HuH-7 (cell line): ENCODE data around the gene ANAPC15.

Source experiments
- DNase-seq: peaks from one replicate; pipeline ENCODE4 v3.0.0; 2011; ENCODE audit warnings: low spot score

ANAPC15 gene

DNA sequence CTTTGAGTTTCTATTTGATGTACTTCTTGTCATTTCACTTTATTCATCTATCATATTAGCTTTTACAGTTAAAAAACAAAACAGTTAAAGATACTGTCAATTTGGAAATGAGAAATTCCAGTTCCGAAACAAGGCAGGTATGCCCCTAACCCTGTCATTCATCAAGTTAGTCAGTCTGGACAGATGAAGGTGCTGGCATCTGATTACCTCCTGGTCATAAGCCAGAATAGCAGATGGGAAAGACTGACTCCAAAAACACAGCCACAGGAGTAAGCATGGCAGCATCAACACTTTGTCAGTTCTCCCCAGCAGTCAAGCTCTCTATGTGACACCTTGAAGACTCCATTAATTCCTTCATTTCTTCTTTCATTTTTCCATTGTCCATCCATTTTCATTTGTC lies 27.5 kb downstream of the ANAPC15 start:
- DNase-seq = no peak

DNA sequence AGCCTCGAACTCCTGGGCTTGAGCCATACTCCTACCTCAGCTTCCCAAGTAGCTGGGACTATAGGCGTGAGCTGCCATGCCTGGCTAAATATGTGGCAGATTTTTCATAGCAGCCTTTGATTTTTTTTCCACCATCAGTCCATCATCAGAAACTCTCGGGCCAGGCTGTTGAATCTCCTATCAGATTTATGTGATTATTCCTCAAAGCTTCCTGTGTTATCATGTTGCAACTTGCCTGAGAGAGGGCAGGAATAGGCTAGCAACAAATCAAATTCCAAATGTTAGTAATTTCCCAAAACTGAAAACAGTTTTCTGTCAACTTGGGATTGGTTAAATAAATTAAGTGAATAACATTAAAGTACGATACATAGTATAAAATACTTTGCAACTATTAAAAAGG lies 28.4 kb downstream of the ANAPC15 start:
- DNase-seq = no peak

DNA sequence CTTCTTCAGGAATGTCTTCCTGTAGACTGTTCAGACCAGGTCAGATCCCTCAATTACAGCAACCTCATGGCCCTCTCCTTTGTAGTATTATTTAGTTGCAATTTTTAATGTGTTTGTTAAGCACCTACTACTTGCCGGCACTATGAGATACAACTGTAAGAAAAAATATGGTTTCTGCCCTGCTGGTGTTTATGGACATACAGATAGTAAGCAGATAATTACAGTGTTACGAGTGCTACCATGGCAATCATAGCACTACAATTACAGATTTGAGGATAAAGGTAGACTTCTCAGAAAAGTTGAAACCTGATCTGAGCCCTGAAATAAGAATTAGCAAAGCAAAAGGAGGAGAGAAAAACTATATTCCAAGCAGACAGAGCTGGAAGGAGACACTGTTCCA lies 29.1 kb downstream of the ANAPC15 start:
- no peak for DNase-seq

DNA sequence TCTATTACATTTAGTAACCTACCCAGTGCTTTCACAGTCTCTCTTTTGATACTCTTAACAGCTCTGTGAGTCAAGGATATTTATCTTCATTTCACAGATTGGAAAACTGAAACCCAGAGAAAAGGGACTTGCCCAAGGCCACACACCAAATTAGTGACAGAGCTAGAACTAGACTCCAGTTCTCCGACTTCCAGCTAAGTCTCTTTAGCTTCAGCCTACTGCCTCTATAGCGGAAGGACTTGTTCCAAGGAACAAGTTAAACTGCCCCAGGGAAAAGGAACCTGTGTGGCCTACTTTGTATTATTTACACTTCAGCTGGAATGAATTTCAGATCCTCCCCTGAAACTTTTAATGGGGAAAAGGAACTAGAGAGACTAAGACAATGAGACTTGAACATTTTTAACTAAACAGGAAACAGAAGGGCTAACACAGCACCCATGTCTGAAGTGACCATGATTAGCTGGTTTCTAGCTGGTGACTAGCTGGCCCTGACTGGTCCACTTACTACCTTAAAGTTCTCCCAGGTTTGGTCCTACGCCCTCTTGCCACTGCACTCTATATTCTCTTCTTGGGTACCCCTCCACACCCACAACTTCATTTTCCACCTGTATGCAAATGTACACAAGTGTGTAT lies 30.6 kb downstream of the ANAPC15 start:
- no peak for DNase-seq

DNA sequence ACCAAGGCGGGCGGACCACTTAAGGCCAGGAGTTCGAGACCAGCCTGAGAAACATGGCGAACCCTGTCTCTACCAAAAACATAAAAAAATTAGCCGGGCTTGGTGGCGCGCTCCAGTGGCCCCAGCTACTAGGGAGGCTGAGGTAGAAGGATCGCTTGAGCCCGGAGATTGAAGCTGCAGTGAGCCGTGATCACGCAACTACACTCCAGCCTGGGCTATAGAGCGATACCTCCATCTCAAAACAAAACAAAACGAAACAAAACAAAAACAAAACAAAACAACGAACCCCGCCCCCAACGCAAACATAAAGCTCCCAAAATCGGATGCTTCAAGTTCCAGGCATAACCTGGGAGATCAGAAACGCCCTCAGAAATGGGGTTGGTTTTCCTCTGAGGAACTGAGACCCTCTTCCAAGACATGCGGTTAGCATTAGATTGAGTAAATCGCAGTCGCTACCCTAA lies 31.3 kb downstream of the ANAPC15 start:
- DNase-seq = no peak

DNA sequence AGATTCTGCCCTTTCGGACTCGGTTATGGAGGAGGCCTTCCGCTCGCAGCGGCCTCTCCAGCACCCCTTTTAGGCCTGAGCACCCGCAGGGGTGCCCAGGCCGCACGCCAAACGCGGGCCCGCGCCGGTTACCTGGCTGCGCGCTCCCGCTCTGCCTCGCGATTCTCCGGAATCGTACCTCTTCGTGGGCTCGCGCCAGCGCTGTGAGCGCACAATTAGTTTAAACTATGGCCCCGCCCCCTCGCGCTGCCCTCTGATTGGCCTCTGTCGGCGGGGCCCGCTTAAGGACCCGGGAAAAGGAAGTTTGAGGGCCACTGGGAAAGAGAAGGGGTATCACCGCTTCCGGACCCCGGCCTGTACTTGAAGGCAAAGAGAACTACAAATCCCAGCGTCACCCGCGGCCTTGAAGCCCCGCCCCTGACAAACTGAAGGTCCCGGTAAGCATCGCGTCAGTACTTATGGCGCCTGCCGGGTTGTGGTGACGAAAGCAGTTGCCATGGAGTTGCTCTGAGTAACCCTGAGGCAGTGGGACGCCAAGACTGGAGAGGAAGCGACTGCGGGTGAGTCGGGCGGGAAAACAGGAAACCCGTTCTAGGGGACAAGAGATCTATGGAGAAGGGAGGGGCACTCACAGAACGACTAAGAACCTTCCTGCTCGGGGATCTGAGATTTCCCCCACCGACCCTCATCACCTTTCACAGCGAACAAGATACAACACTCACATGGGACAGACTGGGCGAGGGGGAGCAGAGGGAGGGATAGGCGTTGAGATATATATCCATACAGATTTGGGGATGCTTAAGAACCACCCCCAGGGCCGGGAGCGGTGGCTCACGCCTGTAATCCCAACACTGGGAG lies 31.9 kb downstream of the ANAPC15 start, which contains the start of the genes LRRC51 and NUMA1:
Gene LRRC51, plus strand, starts transcription at position 525 of the 858 bp plus-strand sequence. CDS start 8,234 bp downstream, outside the sequence.
Gene NUMA1, minus strand, starts transcription at position 217 of the 858 bp plus-strand sequence. CDS start 44,599 bp downstream, outside the sequence.
- DNase-seq = peak; percentile 80

DNA sequence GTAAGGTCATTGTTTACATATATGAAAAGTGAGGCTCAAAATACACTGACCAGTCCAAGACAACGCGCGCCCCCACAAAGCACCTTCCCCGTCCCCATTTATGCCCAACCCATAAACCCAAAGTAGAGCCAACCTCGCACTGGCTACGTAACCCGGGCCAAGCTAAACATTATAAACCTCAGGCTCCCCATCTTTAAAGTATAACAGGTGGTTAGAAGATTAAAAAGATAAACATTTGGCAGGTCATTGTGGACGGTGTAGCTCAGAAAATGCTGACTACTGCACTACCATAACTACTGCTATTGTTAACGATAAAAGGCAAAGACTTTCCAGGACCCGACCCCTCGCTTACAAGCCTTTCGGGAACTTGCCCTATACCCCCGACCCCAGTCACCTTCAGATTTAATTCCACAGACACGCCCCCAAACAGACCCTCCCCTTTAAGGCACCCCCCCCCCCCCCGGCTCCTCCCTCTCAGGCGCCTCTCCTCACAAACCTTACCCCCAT lies 32.6 kb downstream of the ANAPC15 start:
- peak; percentile 52 for DNase-seq

DNA sequence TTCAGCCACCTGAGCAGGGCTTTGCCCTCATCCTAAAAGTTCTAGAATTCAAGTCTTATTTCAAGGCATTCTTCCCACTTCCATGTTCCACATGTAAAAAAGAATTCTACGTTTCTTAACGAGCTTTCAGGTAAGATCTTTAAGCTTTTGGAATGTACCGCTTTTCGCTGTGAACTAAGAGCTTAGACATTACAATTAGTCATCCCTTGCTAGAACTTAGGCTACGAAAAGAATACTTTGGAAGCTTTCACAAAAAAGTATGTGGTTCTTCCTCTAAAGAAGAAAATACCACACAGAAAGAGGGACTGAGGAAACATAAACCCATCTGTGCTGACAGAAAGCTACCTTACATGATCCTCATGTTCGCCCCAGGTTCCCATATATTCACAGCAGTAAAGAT lies 34.0 kb downstream of the ANAPC15 start:
- no peak for DNase-seq

DNA sequence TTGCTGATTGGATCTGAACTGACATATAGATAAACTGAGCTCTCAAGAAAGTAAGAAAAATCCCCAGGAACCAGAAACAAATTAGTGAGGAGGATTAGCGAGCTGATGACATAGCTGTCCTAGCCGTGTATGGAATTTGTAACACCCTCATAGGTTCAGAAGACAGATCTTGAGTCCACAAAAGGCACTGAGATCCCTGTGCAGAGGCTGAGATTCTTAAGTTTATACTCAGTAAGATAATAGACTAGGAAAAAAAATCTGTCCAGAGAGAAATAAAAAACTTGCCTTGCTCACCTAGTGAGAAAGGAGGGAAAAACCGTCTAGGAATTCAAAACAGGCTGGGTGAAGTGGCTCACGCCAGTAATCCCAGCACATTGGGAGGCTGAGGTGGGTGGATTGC lies 36.7 kb downstream of the ANAPC15 start:
- no peak for DNase-seq

DNA sequence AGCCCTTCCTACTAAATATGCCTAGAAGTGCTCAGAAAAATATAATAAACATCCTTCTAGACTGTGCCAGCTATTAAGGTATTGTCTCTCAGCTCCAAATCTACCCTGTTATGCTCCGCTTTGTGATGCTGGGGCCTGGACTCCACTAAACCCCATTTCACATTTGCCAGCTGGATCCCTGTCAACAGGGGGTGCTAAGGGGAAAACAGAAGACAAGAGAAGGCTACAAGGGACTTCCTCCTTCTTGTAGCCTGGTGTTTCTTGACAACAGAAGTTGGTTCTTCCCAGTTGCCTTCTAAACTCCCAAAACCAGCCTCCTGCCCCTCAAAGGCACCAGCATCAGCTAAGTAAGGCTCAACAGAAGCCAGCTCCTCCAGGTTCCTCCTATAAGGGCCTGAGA lies 37.4 kb downstream of the ANAPC15 start:
- DNase-seq = no peak

DNA sequence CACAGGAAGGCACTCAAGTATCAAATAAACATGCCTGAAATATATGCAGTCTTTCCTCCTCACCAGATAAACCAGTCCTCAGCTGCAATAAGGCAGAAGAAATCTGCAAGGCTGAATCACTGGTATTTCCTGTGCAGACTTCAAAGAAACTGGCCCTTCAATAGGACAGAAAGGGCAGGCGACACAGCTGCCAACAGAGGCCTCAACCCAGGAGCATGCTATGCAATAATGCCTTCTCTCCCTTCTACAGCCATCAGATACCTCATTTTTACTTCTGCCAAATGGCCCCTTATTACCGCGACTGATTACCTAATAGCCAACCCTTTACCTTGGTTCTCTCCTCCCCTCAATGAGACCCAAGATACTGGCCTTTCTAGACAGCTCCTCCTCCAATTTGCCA lies 40.1 kb downstream of the ANAPC15 start:
- DNase-seq = no peak

DNA sequence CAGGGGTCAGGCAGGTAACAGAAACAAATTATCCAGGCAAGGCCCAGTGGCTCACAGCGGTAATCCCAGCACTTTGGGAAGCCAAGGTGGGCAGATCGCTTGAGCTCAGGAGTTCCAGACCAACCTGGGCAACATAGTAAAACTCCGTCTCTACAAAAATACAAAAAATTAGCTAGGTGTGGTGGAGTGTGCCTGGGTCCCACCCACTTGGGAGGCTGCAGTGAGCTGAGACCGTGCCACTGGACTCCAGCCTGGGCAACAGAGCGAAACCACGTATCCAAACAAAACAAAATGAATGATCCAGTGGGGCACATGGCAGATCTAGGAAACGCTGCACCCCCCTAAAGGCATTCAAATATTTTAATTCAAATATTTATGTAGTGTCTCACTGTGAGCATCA lies 42.0 kb downstream of the ANAPC15 start:
- no peak for DNase-seq

DNA sequence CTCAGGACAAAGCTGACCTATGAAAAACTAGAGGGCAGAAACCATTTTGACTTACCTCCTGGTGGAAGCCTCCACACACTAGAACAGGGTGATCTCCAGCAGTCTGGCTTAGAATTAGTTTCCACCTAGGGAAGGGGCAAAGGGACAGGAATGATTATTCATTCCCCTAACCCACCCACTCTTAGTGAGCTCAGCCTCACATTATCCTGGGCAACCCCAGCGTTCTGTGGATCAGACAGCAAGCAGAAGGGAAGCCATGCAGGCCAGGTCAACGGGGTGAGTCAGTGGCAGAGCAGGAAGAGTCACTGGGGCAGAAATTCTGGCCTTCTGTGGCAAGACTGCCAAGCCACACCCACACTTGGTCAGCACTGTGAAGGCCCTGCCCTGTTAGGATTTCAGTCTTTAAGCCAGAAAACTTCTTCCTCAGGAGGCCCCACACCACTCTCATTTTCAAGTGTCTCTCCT lies 42.7 kb downstream of the ANAPC15 start:
- DNase-seq = no peak

DNA sequence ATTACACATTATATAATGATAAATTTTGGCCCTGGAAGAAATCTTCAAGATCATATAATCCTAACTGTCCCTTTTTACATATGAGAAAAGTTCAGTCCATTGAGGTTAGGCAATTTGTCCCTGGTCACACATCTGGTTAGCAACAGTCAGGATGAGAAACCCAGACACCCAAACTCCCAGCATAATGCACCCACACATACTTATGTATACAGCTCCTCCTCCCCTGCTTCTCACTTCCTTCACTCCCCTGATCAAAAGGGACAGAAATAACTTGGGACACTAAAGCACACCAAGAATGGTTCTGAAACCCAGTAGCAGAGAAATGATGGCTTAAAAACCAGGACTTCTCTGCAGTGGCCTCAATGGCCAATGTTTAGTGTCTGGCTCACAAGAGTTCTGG lies 43.3 kb downstream of the ANAPC15 start:
- DNase-seq = no peak

DNA sequence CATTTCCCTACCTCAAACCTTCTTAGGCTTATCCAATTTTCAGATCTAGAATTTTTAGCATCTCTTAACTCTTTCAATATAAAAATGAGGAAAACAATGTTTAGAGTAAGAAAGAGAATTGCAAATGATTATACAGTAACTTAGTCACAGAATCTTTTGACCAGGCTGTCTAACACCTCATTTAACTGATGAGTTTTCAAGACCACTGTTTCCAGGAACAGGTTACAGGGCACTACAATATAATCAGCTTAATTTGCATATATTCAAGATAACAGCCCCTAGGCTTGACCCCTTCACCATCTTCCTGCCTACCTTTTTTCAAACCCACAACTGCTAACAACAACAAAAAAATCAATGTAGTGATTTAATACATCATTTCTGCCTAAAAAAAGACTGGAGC lies 44.8 kb downstream of the ANAPC15 start:
- DNase-seq = no peak

DNA sequence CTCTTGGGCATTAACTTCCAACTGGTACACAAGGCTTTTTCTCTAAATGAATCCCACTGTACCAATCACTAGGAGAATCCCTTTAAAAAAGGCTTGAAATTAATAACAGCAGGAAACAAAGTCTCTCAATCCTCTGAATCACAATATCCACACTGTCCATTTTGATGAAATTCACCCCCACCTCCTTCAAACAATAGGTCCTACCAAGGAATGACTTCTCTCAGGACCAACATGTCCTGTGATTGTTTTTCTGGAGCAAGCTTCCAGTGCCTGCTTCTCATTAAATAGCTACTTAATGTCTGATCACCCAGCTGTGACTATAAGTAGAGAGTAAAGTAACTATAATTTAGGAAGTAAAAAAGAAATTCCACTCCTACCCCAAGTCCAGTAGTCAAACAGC lies 45.2 kb downstream of the ANAPC15 start:
- DNase-seq = no peak

DNA sequence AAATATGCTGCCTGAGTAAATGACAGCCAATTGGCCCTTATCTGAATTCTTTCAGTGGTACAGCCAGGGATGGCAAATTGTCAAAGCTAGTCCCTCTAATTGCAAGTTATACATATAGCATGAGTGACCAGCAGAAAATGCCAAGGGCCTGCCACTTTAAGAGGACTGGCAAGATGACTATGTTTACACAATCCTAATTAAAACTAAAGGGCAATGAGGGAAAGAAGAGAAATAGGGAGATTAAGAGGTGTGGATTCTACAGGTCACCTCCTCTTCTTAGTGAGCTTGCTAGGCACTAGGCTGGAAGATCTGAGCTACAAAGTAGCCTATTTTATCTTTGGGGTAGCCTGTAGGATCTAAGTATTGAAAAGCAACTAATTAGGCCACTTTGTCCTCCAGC lies 45.6 kb downstream of the ANAPC15 start:
- DNase-seq = no peak

DNA sequence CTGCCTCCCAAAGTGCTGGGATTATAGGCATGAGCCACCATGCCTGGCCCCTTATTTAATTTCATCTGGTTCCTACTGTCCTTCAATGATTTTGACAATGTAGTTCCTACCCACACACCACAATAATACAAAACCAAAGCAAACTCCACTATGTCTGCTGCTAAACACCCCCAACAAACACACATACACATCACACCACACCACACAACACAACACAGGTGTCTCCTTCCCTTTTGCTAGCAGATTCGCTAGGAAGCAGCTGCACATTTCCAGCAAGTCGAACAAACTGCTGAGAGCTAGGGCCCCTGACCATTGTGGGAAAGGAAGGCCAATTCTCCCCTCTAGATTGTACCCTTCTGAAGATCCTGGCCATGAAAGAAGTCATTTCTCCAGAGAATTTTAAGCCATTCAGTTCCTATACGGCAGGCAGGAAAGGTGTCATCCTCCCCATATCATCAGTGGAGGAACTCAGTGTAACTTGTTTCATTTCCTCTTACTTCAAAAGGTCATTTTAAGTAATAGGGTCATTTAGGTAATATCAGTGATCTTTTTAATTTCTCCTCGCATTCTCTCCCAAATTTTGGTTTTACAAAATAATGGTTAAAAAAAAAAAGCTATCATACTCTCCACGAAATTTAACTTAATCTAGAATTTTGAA lies 50.6 kb downstream of the ANAPC15 start:
- DNase-seq = no peak
